Loucy (cell line): Measurements from ENCODE around the gene PGBD1.

Source experiments
- H2AFZ ChIP-seq: fragments of 200-600 bp; sonication (generic); 2 replicates; pipeline ENCODE4 v1.6.0; 2016; ENCODE audit warnings: antibody characterized with exemption, mild to moderate bottlenecking, low read length, moderate library complexity
- H3F3A ChIP-seq: fragments of 200-600 bp; 2 replicates; pipeline ENCODE4 v1.6.0; 2016; ENCODE audit warnings: antibody characterized with exemption, low read depth, mild to moderate bottlenecking
- H3K27me3 ChIP-seq: fragments of 200-600 bp; sonication (generic); 2 replicates; pipeline ENCODE4 v1.6.1; 2014; ENCODE audit warnings: low read length, mild to moderate bottlenecking; ENCODE audit not compliant: insufficient read depth, poor library complexity, severe bottlenecking
- H3K36me3 ChIP-seq: fragments of 200-600 bp; sonication (generic); 2 replicates; pipeline ENCODE4 v1.6.1; 2016; ENCODE audit warnings: low read length; ENCODE audit not compliant: insufficient read depth
- H3K4me1 ChIP-seq: fragments of 200-600 bp; sonication (generic); 2 replicates; pipeline ENCODE4 v1.5.1; 2014; ENCODE audit warnings: low read length, mild to moderate bottlenecking; ENCODE audit not compliant: insufficient read depth, poor library complexity, severe bottlenecking
- H3K4me2 ChIP-seq: fragments of 200-600 bp; sonication (generic); 2 replicates; pipeline ENCODE4 v1.6.0; 2014; ENCODE audit warnings: antibody characterized with exemption, low read length, low read depth, mild to moderate bottlenecking; ENCODE audit not compliant: poor library complexity, severe bottlenecking
- H3K4me3 ChIP-seq: fragments of 200-600 bp; sonication (generic); 2 replicates; pipeline ENCODE4 v1.5.1; 2014; ENCODE audit warnings: low read length, mild to moderate bottlenecking, mixed read lengths; ENCODE audit not compliant: poor library complexity, severe bottlenecking
- H3K79me2 ChIP-seq: fragments of 200-600 bp; sonication (generic); 2 replicates; pipeline ENCODE4 v1.6.1; 2014; ENCODE audit warnings: low read length; ENCODE audit not compliant: insufficient read depth
- H3K9ac ChIP-seq: fragments of 200-600 bp; sonication (generic); 2 replicates; pipeline ENCODE4 v1.6.0; 2014; ENCODE audit warnings: mild to moderate bottlenecking, low read depth, low read length, moderate library complexity; ENCODE audit not compliant: poor library complexity, severe bottlenecking
- H3K9me2 ChIP-seq: fragments of 200-600 bp; sonication (generic); replicated peaks from 2 replicates; pipeline ENCODE4 v1.6.1; 2016; ENCODE audit warnings: low read depth, low read length, mixed read lengths
- H3K9me3 ChIP-seq: fragments of 200-600 bp; sonication (generic); 2 replicates; pipeline ENCODE4 v1.6.1; 2014; ENCODE audit warnings: mild to moderate bottlenecking, antibody characterized with exemption, low read length, low read depth; ENCODE audit not compliant: insufficient read depth
- H4K20me1 ChIP-seq: fragments of 200-600 bp; sonication (generic); 2 replicates; pipeline ENCODE4 v1.6.0; 2014; ENCODE audit warnings: antibody characterized with exemption, low read length, mild to moderate bottlenecking; ENCODE audit not compliant: insufficient read depth, poor library complexity, severe bottlenecking
- CTCF ChIP-seq: fragments of 200-600 bp; sonication (generic); conservative IDR thresholded peaks from 2 replicates; pipeline ENCODE4 v1.5.1; 2014; ENCODE audit warnings: mild to moderate bottlenecking, antibody characterized with exemption, low read length
- EZH2phosphoT487 ChIP-seq: fragments of 200-600 bp; IDR thresholded peaks from 2 replicates; pipeline ENCODE4 v1.6.1; 2018; ENCODE audit warnings: antibody characterized with exemption, mild to moderate bottlenecking, moderate library complexity, borderline replicate concordance

The PGBD1 gene

DNA sequence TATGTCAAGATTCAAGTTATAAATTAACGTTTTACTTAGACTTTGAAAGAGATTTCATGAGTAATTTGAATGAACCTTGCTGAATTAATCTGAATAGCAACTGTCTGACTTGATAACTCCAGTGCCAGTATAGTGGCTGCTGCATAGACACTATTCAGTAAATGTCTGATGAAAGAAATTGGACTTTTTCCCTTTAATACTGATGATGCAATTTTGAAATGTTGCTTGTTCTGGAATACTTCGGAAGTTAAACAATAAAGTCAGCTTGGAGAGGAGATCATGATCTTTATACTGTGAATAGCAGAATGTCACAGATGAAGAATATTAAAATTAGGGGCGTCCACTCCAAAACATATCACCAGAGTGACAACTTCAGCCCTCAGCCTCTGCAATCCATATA is 3.6 kb upstream of the PGBD1 start:
- Histone ChIP-seq H3K9me2 (no peaks in the 10 kb centered on the region), H3K36me3 (peaks cover 31% of the 10 kb centered on the region; the same call in 1 of the 2 replicates), H3K4me2 (no peak overlapping the region), H3K9ac (no peak overlapping the region), H4K20me1 (no peaks in the 10 kb centered on the region), H3K79me2 (peaks cover 12% of the 10 kb centered on the region; the same call in 1 of the 2 replicates), H3K9me3 (no peaks in the 10 kb centered on the region), H3K4me3 (no peak overlapping the region), H3F3A (no peaks in the 10 kb centered on the region), H3K27me3 (no peaks in the 10 kb centered on the region), H2AFZ (no peak overlapping the region), H3K4me1 (no peaks in the 10 kb centered on the region)
- TF ChIP-seq EZH2phosphoT487 (no peak), CTCF (no peak)

DNA sequence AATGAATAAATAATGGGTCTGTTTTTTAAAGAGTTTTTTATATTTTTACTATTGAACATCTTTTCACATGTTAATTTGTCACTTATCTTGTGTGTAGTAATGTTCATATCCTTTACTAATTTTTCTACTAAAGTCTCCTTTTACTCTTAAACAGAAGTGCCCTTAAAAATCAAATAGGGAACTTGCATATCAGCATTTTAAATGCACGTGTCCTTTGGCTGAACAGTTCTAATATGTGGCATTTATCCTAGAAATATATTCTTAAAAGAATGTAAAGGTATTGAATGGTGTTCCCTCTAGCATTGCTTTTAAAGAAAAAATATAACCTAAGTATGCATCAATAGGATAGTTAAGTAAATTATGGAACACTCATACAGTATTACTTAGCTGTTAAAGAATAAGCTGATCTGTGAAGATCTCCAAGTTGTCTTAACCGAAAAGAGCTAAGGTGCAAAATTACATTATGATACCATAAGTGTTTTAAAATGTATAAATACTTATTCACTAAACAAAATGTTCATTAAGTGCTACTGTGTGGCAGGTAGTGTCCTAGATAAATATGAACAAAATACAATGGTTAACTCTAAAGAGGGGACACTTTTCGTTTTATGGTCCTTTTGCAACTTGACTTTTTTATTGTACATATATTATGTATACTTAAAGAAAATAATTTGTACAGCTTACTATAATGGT is 631 bp upstream of the PGBD1 start:
- H3K36me3 ChIP-seq, result peaks cover 17% of the 10 kb centered on the region; the same call in 1 of the 2 replicates
- peak overlapping the region; percentile 66 for H3K4me2 ChIP-seq
- H3K9me2 ChIP-seq, result no peaks in the 10 kb centered on the region
- no peaks in the 10 kb centered on the region for H3K27me3 ChIP-seq
- peaks cover 25% of the 10 kb centered on the region; the same call in 1 of the 2 replicates for H3K79me2 ChIP-seq
- peak overlapping the region; percentile 83 for H3K4me3 ChIP-seq
- H3F3A ChIP-seq, result no peaks in the 10 kb centered on the region
- H3K9ac ChIP-seq, result peak overlapping the region; percentile 79
- H3K9me3 ChIP-seq, result no peaks in the 10 kb centered on the region
- H2AFZ ChIP-seq, result peak overlapping the region; percentile 89
- H4K20me1 ChIP-seq, result no peaks in the 10 kb centered on the region
- TF ChIP-seq CTCF (no peak), EZH2phosphoT487 (no peak)
- peaks cover 23% of the 10 kb centered on the region for H3K4me1 ChIP-seq

DNA sequence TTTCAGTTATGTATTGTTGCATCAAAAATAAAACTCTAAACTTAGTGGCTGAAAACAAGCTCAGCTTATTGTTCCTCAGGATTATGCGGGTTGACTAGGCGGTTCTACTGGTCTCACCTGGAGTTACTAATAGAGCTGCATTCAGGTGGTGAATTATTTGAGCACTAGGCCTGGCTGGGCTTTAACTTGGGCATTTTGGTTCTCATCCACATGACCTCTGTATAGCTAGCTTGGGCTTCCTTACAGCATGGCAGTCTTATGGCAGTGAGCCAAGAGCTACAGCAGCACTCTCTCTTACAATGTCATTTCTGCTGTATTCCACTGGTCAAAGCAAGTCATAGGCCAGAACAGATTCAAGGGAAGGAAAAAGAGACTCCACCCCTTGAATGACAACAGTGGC is 1.6 kb downstream of the PGBD1 start:
- Histone ChIP-seq H3K27me3 (no peaks in the 10 kb centered on the region), H3K9ac (no peak overlapping the region), H3F3A (no peaks in the 10 kb centered on the region), H3K4me3 (peak overlapping the region; percentile 83), H3K9me2 (no peaks in the 10 kb centered on the region), H3K4me2 (peak overlapping the region; percentile 66), H2AFZ (no peak overlapping the region), H3K79me2 (peaks cover 25% of the 10 kb centered on the region; the same call in 1 of the 2 replicates), H3K9me3 (no peaks in the 10 kb centered on the region), H4K20me1 (no peaks in the 10 kb centered on the region), H3K36me3 (peaks cover 11% of the 10 kb centered on the region), H3K4me1 (peaks cover 29% of the 10 kb centered on the region)
- TF ChIP-seq EZH2phosphoT487, result no peak
- TF ChIP-seq CTCF, result no peak
